Cardiac fibroblast (primary cell): ENCODE measurements around the gene DNAI1.

ENCODE experiments used
- DNase-seq, 2 donors: peaks; one replicate each; pipeline versions ENCODE4 v3.0.0 to v3.0.0-alpha.2; 2010; ENCODE audit warnings: low read depth in 2 of 2
- H3K4me3 ChIP-seq, 2 donors: replicated peaks in 1 of 2; 1 replicate in 1 of 2; 2 replicates in 1 of 2; pipeline ENCODE4 v1.5.1; 2011; ENCODE audit warnings: low read depth in 2 of 2, low read length in 2 of 2, mild to moderate bottlenecking in 2 of 2, moderate library complexity in 1 of 2
- CTCF ChIP-seq: IDR thresholded peaks from one replicate; pipeline ENCODE4 v1.5.1; 2011; ENCODE audit warnings: low read depth, mild to moderate bottlenecking, low read length, inconsistent platforms

Gene DNAI1

GRCh38 chr9:34451135-34451534 is 7.5 kb upstream of the DNAI1 start:
- DNase-seq, result peak in 1 of 2 donors; percentile 15
- H3K4me3 ChIP-seq, result no peak overlapping the region
- TF ChIP-seq CTCF, result no peak

GRCh38 chr9:34451545-34451944 is 7.1 kb upstream of the DNAI1 start:
- peak in 1 of 2 donors; percentile 25 for DNase-seq
- no peak overlapping the region for H3K4me3 ChIP-seq
- no peak for TF ChIP-seq CTCF

- no peak overlapping the region for H3K4me3 ChIP-seq
- peak in 1 of 2 donors; percentile 34 for DNase-seq
- no peak for TF ChIP-seq CTCF
Observed at GRCh38 chr9:34452568-34452967, 6.0 kb upstream of the DNAI1 start.

GRCh38 chr9:34454571-34455065 is 4.0 kb upstream of the DNAI1 start:
- peak; percentile 16 for TF ChIP-seq CTCF
- peak; percentile 46 to 86 for DNase-seq
- no peak overlapping the region for H3K4me3 ChIP-seq

- no peak for DNase-seq
- TF ChIP-seq CTCF, result no peak
- no peak overlapping the region for H3K4me3 ChIP-seq
Observed at GRCh38 chr9:34456151-34456550, 2.5 kb upstream of the DNAI1 start.

GRCh38 chr9:34456746-34457145 is 1.9 kb upstream of the DNAI1 start:
- peak overlapping the region; percentile 79 to 94 for H3K4me3 ChIP-seq
- TF ChIP-seq CTCF, result no peak

More at GRCh38 chr9:34456746-34457145, 1.9 kb upstream of the DNAI1 start:
- DNase-seq, result no peak
